Transverse colon (tissue), 3 donors: ENCODE results near the gene ADK.

ENCODE experiments used
- CTCF ChIP-seq, 5 experiments: fragments of 200-600 bp in 3 of 5; fragments of 450-650 bp in 2 of 5; sonication (generic) in 3 of 5; IDR thresholded peaks; 1 replicate in 2 of 5; 2 replicates in 3 of 5; pipeline ENCODE4 v1.5.1; 2016 to 2017; ENCODE audit warnings: antibody characterized with exemption in 5 of 5, inconsistent platforms in 3 of 5, mild to moderate bottlenecking in 2 of 5, moderate library complexity in 1 of 5
- EP300 ChIP-seq: sonication (generic); formaldehyde crosslinking; IDR thresholded peaks from one replicate; pipeline ENCODE4 v1.6.1; 2017; ENCODE audit warnings: antibody characterized with exemption, low read depth
- POLR2A ChIP-seq: fragments of 450-650 bp; IDR thresholded peaks from one replicate; pipeline ENCODE4 v1.6.1; 2016; ENCODE audit warnings: antibody characterized with exemption, mild to moderate bottlenecking, moderate library complexity

- TF ChIP-seq CTCF (IDR thresholded peaks at IDR 0.05) (no peak), POLR2A (no peak), EP300 (no peak)
Measured at GRCh38 chr10:74490551-74490950, 339.5 kb downstream of the ADK start.
